ENCODE results near the gene ESM1.
"Not testable (repeated sequence)": the region's sequence is repeated elsewhere in the genome, so short reads cannot be mapped to it uniquely, and the experiment has no call there.

The ESM1 gene, protein sequence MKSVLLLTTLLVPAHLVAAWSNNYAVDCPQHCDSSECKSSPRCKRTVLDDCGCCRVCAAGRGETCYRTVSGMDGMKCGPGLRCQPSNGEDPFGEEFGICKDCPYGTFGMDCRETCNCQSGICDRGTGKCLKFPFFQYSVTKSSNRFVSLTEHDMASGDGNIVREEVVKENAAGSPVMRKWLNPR

DNA sequence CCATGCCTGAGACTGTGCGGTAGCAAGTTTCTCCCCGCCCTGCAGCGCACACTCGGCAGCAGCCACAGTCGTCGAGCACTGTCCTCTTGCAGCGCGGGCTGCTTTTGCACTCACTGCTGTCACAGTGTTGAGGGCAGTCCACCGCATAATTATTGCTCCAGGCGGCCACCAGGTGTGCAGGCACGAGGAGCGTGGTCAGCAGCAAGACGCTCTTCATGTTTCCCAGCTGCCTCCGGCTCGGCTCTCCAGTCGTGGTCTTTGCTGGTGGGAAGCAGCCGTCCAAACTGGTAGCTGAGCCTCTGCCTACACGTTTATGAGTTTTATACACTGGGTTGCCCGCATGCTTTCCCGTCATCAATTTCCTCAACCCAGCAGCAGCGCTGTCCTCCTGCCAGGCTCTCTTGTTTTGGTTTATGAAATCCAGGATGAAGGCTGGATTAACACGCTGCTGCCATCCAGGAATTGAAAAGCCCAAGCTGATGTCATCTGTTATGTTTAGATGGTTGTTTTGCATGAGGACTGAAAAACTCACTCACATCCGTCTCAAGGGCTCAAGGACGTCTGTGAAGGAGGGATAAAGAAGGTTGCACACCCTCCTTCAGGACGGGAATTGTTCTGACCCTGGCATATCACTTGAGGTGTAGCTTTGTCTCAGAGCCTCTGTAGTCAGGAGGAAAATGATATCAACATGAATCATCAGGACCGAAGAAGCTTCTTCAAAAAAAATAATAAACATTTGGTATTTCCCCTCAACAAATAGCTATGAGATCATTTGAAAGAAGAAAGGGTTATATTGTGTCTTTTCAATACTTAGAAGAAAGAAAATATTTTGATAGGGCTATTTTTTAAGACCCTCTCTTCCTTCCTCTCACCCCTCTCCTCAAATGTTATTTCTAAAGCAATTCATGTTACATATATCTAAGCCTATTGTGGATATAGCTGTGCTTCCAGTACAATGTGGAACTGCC lies at the start of gene ESM1:
TSS of gene ESM1 (minus strand) at position 293 of the 968 bp plus-strand sequence. CDS start at position 217, 76 bp downstream.
- no peak for ATAC-seq

DNA sequence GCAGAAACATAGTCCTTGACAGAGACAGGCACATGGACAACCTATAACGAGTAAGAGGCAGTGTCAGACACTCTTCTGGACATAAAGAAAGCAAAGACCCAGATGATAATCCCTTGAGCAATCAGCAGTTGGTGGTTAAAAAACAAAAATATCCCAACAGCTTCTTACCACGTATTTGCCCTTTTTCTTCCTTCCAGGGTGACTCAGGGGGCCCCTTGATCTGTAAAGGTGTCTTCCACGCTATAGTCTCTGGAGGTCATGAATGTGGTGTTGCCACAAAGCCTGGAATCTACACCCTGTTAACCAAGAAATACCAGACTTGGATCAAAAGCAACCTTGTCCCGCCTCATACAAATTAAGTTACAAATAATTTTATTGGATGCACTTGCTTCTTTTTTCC lies 48.2 kb upstream of the ESM1 start:
- H3K9me3 Mint-ChIP-seq, result no peaks in the 10 kb centered on the region
- no peaks in the 10 kb centered on the region for H3K36me3 Mint-ChIP-seq
- no peak overlapping the region for H3K4me3 Mint-ChIP-seq
- H3K4me1 Mint-ChIP-seq, result no peaks in the 10 kb centered on the region
- no peak overlapping the region for H3K27ac Mint-ChIP-seq
- no peak for ATAC-seq
- H3K27me3 Mint-ChIP-seq, result peaks cover 19% of the 10 kb centered on the region

More for the DNA sequence above, at the start of gene ESM1:
- no peak within 1 kb of the TSS for H3K4me3 Mint-ChIP-seq
- H3K36me3 Mint-ChIP-seq, result no peaks in the 10 kb centered on the region
- H3K9me3 Mint-ChIP-seq, result no peaks in the 10 kb centered on the region
- no peak within 1 kb of the TSS for H3K27ac Mint-ChIP-seq
- H3K27me3 Mint-ChIP-seq, result peaks cover 24% of the 10 kb centered on the region
- no peaks in the 10 kb centered on the region for H3K4me1 Mint-ChIP-seq

DNA sequence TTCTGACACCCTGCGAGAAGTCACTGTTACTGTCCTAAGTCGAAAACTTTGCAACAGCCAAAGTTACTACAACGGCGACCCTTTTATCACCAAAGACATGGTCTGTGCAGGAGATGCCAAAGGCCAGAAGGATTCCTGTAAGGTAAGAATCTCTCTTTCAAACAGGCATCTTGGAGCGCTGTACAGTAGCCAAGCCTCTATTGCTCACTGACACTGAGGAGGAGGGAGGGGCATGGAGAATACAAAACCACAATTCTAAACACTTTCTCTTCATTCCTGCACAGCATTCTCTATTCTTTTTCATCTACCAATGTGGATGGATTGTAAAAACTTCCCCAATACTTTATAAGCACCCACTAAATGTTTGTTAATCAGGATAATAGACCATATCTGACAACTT lies 46.1 kb upstream of the ESM1 start:
- H3K4me3 Mint-ChIP-seq, result no peak overlapping the region
- ATAC-seq, result no peak
- no peaks in the 10 kb centered on the region for H3K9me3 Mint-ChIP-seq
- peaks cover 39% of the 10 kb centered on the region for H3K27me3 Mint-ChIP-seq
- no peaks in the 10 kb centered on the region for H3K36me3 Mint-ChIP-seq
- no peak overlapping the region for H3K27ac Mint-ChIP-seq
- peaks cover 12% of the 10 kb centered on the region for H3K4me1 Mint-ChIP-seq

DNA sequence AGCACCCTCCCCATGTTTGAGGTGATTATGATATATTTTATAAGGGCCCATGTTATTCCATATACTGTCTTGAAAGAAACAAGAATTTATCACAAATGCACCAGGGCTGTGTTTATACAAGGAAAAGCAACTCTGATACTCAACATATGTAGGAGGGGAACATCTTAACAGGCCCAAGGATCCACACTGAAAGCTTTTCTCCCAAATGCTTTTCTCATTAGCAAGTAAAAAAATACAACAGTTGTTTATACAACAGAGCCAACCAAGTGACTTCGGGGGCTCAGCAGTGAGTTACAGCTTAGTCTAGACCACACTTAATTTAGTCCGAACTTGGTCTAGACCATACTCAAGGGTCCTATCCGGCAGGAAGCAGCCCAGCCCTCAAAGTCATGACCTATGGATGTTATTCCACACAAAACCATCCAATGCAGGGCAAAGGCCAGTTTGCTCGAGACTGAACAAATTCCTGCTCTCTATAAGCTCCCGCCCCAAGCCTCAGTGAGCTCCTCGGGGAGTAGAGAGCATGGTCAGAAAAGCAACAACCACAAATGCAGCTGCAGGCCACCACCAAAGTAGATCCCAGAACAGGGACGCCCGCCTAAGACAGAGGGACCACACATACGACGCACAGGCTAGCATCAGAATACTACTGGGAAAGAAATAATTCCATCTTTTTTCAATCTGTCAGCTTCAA lies 45.4 kb upstream of the ESM1 start:
- Mint-ChIP-seq H3K27ac (no peak overlapping the region), H3K9me3 (no peaks in the 10 kb centered on the region)

DNA sequence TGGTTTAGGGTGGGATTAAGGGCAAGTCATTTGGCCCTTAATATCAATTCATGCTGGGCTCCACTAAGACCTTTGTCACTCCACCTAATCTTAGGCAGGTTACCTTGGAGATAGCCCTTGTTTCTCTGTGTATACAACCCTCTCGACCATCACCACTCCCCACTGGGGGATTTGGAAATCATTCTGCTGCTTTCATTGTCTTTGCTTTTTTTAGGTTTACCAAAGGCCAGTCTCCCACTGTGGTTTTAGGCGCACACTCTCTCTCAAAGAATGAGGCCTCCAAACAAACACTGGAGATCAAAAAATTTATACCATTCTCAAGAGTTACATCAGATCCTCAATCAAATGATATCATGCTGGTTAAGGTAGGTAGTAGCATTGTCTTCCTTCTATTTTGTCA lies 44.8 kb upstream of the ESM1 start:
- Mint-ChIP-seq H3K36me3 (no peaks in the 10 kb centered on the region), H3K27me3 (peaks cover 43% of the 10 kb centered on the region), H3K27ac (no peak overlapping the region), H3K4me1 (peaks cover 12% of the 10 kb centered on the region), H3K9me3 (no peaks in the 10 kb centered on the region), H3K4me3 (no peak overlapping the region)
- no peak for ATAC-seq

More for the DNA sequence above, 45.4 kb upstream of the ESM1 start:
- Mint-ChIP-seq H3K27me3 (peaks cover 43% of the 10 kb centered on the region), H3K36me3 (no peaks in the 10 kb centered on the region), H3K4me1 (peaks cover 12% of the 10 kb centered on the region), H3K4me3 (no peak overlapping the region)
- no peak for ATAC-seq

DNA sequence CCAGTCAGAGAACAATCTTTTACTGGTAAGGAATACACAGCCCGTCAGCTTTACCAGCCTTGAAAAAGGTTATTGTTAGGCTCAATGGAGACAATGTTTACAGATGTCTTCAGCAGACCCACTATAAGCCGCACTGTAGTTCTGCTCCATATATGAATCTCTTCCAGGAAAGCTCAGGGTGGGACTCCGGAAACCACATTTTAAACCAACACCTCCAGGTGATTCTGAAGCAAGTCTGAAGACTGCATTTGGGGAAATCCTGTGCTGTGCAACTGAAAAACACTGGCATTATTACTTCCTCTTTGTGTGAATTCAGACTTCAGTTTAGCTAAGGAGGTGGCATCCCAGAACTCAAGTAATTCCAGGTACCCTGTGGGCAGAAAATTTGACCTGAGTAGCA lies 42.2 kb upstream of the ESM1 start:
- no peak overlapping the region for H3K4me3 Mint-ChIP-seq
- H3K36me3 Mint-ChIP-seq, result no peaks in the 10 kb centered on the region
- peaks cover 43% of the 10 kb centered on the region for H3K27me3 Mint-ChIP-seq
- H3K27ac Mint-ChIP-seq, result no peak overlapping the region
- no peaks in the 10 kb centered on the region for H3K9me3 Mint-ChIP-seq
- peaks cover 12% of the 10 kb centered on the region for H3K4me1 Mint-ChIP-seq
- peak; percentile 65 for ATAC-seq

DNA sequence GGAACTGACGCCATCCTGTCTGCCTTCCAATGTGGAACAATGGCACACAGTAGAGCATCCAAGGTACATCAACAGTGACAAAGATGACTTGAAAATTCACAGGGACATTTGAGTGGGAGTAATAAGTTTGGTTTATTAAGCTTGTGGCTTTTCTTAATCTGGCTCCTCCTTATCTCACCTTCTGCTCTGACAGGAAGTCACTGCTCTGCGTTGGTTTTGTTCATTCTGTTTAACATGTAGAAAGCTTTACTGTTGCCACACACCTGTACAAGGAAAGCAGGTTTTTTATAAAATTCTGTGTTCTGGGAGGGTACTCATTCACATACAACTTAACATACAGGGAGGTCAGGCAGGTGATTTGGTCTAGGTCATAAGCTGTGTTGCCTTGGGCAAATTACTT lies 37.1 kb upstream of the ESM1 start:
- Mint-ChIP-seq H3K4me3 (no peak overlapping the region), H3K36me3 (no peaks in the 10 kb centered on the region), H3K9me3 (peaks cover 3% of the 10 kb centered on the region), H3K27me3 (peaks cover 12% of the 10 kb centered on the region), H3K27ac (no peak overlapping the region), H3K4me1 (peaks cover 5% of the 10 kb centered on the region)
- ATAC-seq, result no peak

DNA sequence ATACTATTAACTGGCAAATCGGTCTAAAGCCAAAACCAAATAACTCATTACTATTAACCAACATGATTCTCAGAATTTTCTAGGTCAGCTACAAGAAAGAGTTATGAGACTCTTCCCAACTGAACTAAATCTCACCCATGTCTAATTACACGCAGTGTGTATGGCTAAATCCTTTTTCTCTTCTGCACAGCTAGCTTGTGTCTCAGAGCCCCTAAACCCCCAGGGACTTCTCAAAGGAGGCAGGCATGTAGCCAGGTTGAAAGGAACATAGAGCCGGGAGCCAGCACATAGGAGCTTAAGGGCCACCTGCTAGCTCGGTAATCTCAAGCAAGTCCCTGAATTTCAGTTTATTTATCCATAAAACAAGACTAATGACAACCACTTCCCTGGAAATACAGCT lies 36.4 kb upstream of the ESM1 start:
- Mint-ChIP-seq H3K36me3 (no peaks in the 10 kb centered on the region), H3K9me3 (peaks cover 3% of the 10 kb centered on the region), H3K27ac (no peak overlapping the region), H3K4me1 (no peaks in the 10 kb centered on the region), H3K27me3 (peaks cover 7% of the 10 kb centered on the region), H3K4me3 (no peak overlapping the region)
- ATAC-seq, result no peak

DNA sequence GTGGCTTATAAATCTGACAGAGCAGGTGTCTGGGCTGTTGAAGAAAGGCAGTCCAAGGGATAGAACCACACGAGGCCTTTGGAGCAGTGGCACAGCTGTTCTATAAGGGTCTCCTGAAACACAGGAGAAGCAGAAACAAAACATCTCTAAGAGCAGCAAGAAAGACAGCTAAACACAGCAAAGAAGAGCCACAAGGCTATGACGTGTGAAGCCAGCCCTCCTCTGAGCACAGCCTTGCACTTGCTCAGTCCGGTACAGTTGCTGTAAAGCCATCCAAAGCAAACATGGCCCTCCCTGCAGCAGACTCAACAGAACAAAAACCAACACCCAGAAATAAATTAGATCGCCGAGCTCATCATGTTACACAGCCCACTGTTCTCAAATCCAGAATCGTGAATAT lies 36.0 kb upstream of the ESM1 start:
- peaks cover 3% of the 10 kb centered on the region for H3K27me3 Mint-ChIP-seq
- H3K4me3 Mint-ChIP-seq, result no peak overlapping the region
- peaks cover 3% of the 10 kb centered on the region for H3K9me3 Mint-ChIP-seq
- H3K27ac Mint-ChIP-seq, result no peak overlapping the region
- no peaks in the 10 kb centered on the region for H3K4me1 Mint-ChIP-seq
- no peak for ATAC-seq
- H3K36me3 Mint-ChIP-seq, result no peaks in the 10 kb centered on the region

DNA sequence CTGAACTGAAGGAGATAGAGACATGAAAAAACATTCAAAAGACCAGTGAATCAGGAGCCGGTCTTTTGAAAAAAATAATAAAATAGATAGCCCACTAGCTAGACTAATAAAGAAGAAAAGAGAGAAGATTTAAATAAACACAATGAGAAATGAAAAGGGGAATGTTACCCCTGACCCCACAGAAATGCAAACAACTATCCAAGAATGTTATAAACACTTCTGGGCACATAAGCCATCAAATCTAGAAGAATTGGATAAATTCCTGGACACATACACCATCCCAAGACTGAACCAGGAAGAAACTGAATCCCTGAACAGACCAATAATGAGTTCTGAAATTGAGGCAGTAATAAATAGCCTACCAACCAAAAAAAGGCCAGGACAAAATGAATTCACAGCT lies 24.8 kb upstream of the ESM1 start:
- peaks cover 19% of the 10 kb centered on the region for H3K9me3 Mint-ChIP-seq
- peaks cover 11% of the 10 kb centered on the region for H3K27me3 Mint-ChIP-seq
- not testable (repeated sequence) for H3K4me3 Mint-ChIP-seq

DNA sequence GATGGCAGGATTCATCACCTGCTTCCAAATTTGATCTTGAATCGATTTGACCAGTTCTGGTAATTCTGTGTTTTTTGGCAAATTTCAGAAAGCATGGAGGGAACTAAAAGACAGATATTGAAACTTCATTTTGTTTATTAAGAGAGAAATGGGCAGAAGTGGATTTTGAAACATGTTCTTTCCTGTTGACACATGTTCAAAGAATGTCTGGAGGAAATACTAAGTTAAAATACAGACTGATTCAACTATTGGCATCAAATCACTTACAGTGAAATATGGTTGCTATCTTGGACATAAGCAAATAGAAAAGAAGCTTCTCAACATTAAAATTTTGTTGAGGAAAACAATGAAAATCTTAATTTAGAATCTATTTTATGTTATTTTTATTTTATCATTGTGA lies 19.3 kb upstream of the ESM1 start:
- no peak for ATAC-seq
- H3K4me3 Mint-ChIP-seq, result no peak overlapping the region
- peaks cover 28% of the 10 kb centered on the region for H3K27me3 Mint-ChIP-seq
- H3K4me1 Mint-ChIP-seq, result no peaks in the 10 kb centered on the region
- no peak overlapping the region for H3K27ac Mint-ChIP-seq
- H3K9me3 Mint-ChIP-seq, result peaks cover 2% of the 10 kb centered on the region
- H3K36me3 Mint-ChIP-seq, result no peaks in the 10 kb centered on the region

More for the DNA sequence above, 24.8 kb upstream of the ESM1 start:
- H3K36me3 Mint-ChIP-seq, ATAC-seq, H3K27ac Mint-ChIP-seq, H3K4me1 Mint-ChIP-seq: not testable (repeated sequence)

DNA sequence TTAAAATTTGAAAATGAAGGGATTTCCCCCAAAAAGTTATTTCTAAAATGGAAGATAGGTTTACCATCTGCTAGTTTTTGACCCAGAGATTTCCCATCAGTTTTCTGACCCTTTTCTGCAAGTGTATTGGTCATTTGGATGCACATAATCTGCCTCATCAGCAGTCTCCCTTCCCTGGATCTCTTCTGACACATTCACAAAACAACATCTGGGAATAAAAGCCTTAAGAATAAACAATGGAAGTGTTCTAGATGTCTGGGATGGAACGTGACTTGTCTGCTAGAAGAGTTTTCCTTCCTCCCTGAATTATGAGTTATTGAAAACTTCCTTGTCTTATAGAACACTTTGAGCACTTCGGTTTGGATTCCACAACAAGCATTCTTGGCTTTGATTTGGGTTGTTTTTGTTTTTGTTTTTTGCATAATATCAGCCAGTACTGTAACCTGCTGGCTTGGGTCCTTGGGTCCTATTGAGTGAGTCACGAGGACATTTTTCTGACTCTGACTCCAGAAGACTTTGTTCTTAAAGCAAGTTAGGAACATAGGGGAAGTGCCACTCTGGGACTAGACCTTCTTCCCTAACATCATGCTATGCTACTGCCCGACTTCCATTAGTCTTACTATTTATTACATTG lies 18.2 kb upstream of the ESM1 start:
- Mint-ChIP-seq H3K4me3 (no peak overlapping the region), H3K27ac (no peak overlapping the region), H3K36me3 (no peaks in the 10 kb centered on the region), H3K9me3 (peaks cover 2% of the 10 kb centered on the region), H3K27me3 (peaks cover 36% of the 10 kb centered on the region), H3K4me1 (no peaks in the 10 kb centered on the region)
- no peak for ATAC-seq

DNA sequence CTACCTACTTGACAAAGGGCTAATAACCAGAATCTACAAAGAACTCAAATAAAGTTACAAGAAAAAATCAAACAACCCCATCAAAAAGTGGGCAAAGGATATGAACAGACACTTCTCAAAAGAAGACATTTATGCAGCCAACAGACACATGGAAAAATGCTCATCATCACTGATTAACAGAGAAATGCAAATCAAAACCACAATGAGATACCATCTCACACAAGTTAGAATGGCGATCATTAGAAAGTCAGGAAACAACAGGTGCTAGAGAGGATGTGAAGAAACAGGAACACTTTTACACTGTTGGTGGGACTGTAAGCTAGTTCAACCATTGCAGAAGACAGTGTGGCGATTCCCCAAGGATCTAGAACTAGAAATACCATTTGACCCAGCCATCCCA lies 16.8 kb upstream of the ESM1 start:
- not testable (repeated sequence) for H3K27ac Mint-ChIP-seq, H3K4me1 Mint-ChIP-seq, H3K36me3 Mint-ChIP-seq, H3K9me3 Mint-ChIP-seq, ATAC-seq, H3K4me3 Mint-ChIP-seq
- peaks cover 36% of the 10 kb centered on the region for H3K27me3 Mint-ChIP-seq

DNA sequence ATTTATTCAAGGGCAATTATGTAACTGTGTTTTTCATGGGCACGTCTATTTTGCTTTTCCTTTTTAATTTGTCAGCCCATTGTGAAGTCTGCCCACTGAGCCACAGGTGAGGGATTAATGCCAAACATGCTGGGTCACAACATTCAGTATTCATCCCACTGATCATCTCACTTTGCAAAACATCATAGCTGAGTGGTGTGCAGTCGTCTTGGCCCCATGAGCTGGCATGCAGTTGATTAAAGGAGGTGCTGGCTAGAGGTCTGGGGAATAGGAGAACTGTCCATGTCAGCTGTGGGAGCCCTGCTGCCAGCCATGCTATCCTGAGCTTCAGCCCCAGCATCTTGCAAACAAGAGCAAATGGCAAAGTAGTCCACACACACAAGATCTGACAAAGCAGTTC lies 11.7 kb upstream of the ESM1 start:
- no peaks in the 10 kb centered on the region for H3K4me1 Mint-ChIP-seq
- H3K4me3 Mint-ChIP-seq, result no peak overlapping the region

DNA sequence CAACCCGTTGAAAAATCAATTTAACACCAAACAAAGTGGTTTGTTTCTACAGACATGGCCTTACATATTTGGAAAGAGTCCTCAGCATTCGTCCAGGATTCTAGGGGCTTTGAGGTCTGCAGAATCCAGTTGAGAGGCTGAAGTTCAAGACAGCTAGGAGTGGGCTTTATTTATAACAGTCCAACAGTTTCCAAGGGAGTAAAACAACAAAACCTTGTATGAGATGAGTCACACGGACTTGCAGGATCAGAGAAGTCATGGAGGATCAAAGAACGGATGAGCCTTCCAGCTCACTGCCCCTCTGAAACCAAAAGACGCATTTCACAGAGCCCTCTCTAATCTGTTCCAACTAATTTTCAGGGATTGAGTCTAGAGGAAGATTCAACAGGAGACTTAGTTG lies 11.1 kb upstream of the ESM1 start:
- peaks cover 2% of the 10 kb centered on the region for H3K9me3 Mint-ChIP-seq
- H3K4me1 Mint-ChIP-seq, result no peaks in the 10 kb centered on the region

More for the DNA sequence above, 11.7 kb upstream of the ESM1 start:
- Mint-ChIP-seq H3K27ac (no peak overlapping the region), H3K27me3 (peaks cover 27% of the 10 kb centered on the region), H3K9me3 (peaks cover 2% of the 10 kb centered on the region), H3K36me3 (no peaks in the 10 kb centered on the region)
- ATAC-seq, result no peak

More for the DNA sequence above, 11.1 kb upstream of the ESM1 start:
- Mint-ChIP-seq H3K4me3 (no peak overlapping the region), H3K27me3 (peaks cover 27% of the 10 kb centered on the region), H3K27ac (no peak overlapping the region), H3K36me3 (no peaks in the 10 kb centered on the region)
- ATAC-seq, result no peak
